ENCODE measurements around the gene AQP12B.
"Not testable (repeated sequence)": the region's sequence is repeated elsewhere in the genome, so short reads cannot be mapped to it uniquely, and the experiment has no call there.

AQP12B gene

GRCh38 chr2:240682431-240683224 lies at the start of gene AQP12B:
Gene AQP12B (minus strand): TSS chr2:240682885. CDS start chr2:240682837, 48 bp downstream.
- not testable (repeated sequence) for DNase-seq

GRCh38 chr2:240732184-240732583 lies 49.5 kb upstream of the AQP12B start:
- DNase-seq = no peak

- DNase-seq = no peak
These were observed 48.5 kb upstream of the AQP12B start for GRCh38 chr2:240731178-240731545.

GRCh38 chr2:240730501-240731177 lies 48.0 kb upstream of the AQP12B start:
- DNase-seq = no peak

GRCh38 chr2:240728827-240729226 lies 46.1 kb upstream of the AQP12B start:
- no peak for DNase-seq

- DNase-seq = no peak
These were observed 45.7 kb upstream of the AQP12B start for GRCh38 chr2:240728361-240728760.

- DNase-seq = no peak
These were observed 45.2 kb upstream of the AQP12B start for GRCh38 chr2:240727913-240728312.

GRCh38 chr2:240727439-240727838 lies 44.8 kb upstream of the AQP12B start:
- DNase-seq = no peak

- DNase-seq = no peak
These were observed 44.2 kb upstream of the AQP12B start for GRCh38 chr2:240726876-240727275.

GRCh38 chr2:240725671-240726070 lies 43.0 kb upstream of the AQP12B start:
- DNase-seq = no peak

GRCh38 chr2:240725266-240725665 lies 42.6 kb upstream of the AQP12B start:
- DNase-seq = no peak

GRCh38 chr2:240724431-240724830 lies 41.7 kb upstream of the AQP12B start:
- no peak for DNase-seq

GRCh38 chr2:240723851-240724250 lies 41.2 kb upstream of the AQP12B start:
- no peak for DNase-seq

GRCh38 chr2:240722796-240723735 lies 40.4 kb upstream of the AQP12B start:
- DNase-seq = no peak

- no peak for DNase-seq
These were observed 39.7 kb upstream of the AQP12B start for GRCh38 chr2:240722376-240722775.

- DNase-seq = no peak
These were observed 39.0 kb upstream of the AQP12B start for GRCh38 chr2:240721596-240722180.

- no peak for DNase-seq
These were observed 38.3 kb upstream of the AQP12B start for GRCh38 chr2:240720686-240721595.

GRCh38 chr2:240719676-240720545 lies 37.2 kb upstream of the AQP12B start:
- no peak for DNase-seq

- DNase-seq = no peak
These were observed 36.3 kb upstream of the AQP12B start for GRCh38 chr2:240718896-240719490.
